ENCODE measurements around the gene PDE4D. TPM values are rescaled to one million over a fixed set of nuclear protein-coding genes. Genes with fewer than 3 reads are reported as not detected.

Gene PDE4D
- total RNA-seq, 1 donor from 2014 or later: 47.7 TPM

DNA sequence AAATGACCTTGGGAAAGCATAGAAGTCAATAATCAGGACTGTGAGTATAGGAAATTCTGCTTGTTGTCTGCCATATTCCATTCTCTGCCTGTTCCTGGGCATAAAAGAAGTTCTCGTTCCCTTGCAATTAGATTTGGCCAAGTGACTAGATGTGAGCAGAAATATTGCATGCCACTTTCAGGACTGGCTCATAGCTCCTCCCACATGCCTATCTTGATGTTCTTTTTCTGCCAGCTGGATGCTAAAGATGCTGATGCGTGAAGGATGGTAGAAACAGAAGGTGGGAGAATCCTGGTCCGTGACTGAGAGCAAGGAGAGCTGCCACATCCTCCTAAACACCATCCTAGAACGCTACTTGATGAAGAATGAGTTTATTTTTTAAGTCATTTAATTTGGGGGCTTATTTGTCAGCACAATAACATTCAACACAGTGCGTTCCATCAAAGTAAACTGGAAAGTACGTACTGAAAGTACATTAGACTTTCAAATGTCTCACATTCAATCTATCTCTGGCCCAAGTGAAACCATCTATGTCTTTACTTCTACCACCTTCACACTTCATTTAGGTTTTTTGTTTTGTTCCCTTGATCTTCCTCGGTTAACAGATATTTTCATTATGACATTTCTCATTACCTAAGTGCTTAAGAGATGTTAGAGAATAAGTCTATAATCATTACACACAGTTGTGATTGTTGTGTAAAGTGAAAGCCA, 662.1 kb downstream of the PDE4D start:
- H3K4me1 Mint-ChIP-seq: no peaks in the 10 kb centered on the region
- peaks cover 45% of the 10 kb centered on the region for H3K27me3 Mint-ChIP-seq
- no peaks in the 10 kb centered on the region for H3K36me3 Mint-ChIP-seq (ENCODE audit: low read depth)
- H3K27ac Mint-ChIP-seq: no peak overlapping the region
- no peaks in the 10 kb centered on the region for H3K9me3 Mint-ChIP-seq
- H3K4me3 Mint-ChIP-seq: no peak overlapping the region
- intact Hi-C loops (cut with micrococcal nuclease): no loop called here
- no peak for DNase-seq

- Mint-ChIP-seq H3K9me3 (peaks cover 5% of the 10 kb centered on the region), H3K36me3 (ENCODE audit: low read depth) (no peaks in the 10 kb centered on the region), H3K27me3 (peaks cover 21% of the 10 kb centered on the region), H3K27ac (no peak overlapping the region), H3K4me3 (no peak overlapping the region), H3K4me1 (no peaks in the 10 kb centered on the region)
- DNase-seq: no peak
- intact Hi-C loops (cut with micrococcal nuclease): no loop called here
Observed at GRCh38 chr5:59222687-59223511, 670.6 kb downstream of the PDE4D start.

- DNase-seq: no peak
- no peak overlapping the region for H3K27ac Mint-ChIP-seq
- peaks cover 19% of the 10 kb centered on the region for H3K27me3 Mint-ChIP-seq
- H3K9me3 Mint-ChIP-seq: peaks cover 5% of the 10 kb centered on the region
- no peaks in the 10 kb centered on the region for H3K36me3 Mint-ChIP-seq (ENCODE audit: low read depth)
- intact Hi-C loops (cut with micrococcal nuclease): no loop called here
- H3K4me1 Mint-ChIP-seq: no peaks in the 10 kb centered on the region
- H3K4me3 Mint-ChIP-seq: no peak overlapping the region
Observed at GRCh38 chr5:59221769-59222168, 671.8 kb downstream of the PDE4D start.

DNA sequence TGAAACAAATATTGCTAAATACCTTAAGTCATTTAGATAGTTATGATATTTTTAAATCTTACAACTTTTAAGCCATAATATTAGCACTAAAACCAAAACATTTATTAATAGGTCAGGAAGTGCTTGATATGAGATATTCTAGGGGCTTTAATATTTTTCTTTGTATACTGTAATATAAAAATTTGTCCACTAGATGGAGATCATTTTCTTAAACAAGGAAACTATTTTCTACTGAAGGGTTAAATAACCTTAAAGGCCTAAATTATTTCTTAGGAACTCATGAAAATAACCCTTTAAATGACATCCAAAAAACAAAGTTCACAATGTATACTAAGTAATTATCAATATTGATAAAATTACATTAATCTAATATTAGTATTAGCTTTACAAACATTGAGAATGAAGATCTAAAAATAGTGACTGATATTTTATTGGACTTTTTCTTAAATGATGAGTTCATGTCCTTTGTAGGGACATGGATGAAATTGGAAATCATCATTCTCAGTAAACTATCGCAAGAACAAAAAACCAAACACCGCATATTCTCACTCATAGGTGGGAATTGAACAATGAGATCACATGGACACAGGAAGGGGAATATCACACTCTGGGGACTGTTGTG, 675.0 kb downstream of the PDE4D start:
- intact Hi-C loops (cut with micrococcal nuclease): loop anchor here (5.0 kb wide), 1 partner anchor 149 kb away; no protein-coding TSS in a partner anchor

DNA sequence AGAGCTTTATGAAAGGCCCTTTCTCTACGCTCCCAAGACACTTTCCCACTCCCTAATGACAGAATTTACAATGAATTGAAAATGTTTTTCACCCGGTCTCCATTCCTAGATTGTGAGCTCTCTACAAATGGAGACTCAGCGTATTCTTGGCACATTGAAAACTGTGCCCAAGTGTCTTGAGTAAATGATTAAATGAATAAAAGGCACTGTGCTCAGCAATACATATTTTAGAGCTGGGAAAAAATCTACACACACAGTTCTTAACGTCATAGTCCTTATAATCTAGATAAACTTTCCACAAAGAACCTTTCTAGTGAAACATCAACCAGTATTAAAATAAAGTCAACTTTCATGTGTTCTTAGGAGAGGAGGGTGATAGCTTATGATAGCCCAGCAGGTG, 676.7 kb downstream of the PDE4D start:
- peaks cover 38% of the 10 kb centered on the region for H3K27me3 Mint-ChIP-seq
- H3K36me3 Mint-ChIP-seq (ENCODE audit: low read depth): no peaks in the 10 kb centered on the region
- H3K4me1 Mint-ChIP-seq: no peaks in the 10 kb centered on the region
- no peak overlapping the region for H3K4me3 Mint-ChIP-seq
- no peak overlapping the region for H3K27ac Mint-ChIP-seq
- DNase-seq: no peak
- H3K9me3 Mint-ChIP-seq: no peaks in the 10 kb centered on the region
- intact Hi-C loops (cut with micrococcal nuclease): loop anchor here (5.0 kb wide), 1 partner anchor 150 kb away; no protein-coding TSS in a partner anchor

More for the DNA sequence above, 675.0 kb downstream of the PDE4D start:
- no peak overlapping the region for H3K27ac Mint-ChIP-seq
- H3K4me1 Mint-ChIP-seq: no peaks in the 10 kb centered on the region
- no peak overlapping the region for H3K4me3 Mint-ChIP-seq
- H3K36me3 Mint-ChIP-seq (ENCODE audit: low read depth): no peaks in the 10 kb centered on the region
- H3K27me3 Mint-ChIP-seq: peaks cover 28% of the 10 kb centered on the region
- H3K9me3 Mint-ChIP-seq: no peaks in the 10 kb centered on the region
- no peak for DNase-seq

DNA sequence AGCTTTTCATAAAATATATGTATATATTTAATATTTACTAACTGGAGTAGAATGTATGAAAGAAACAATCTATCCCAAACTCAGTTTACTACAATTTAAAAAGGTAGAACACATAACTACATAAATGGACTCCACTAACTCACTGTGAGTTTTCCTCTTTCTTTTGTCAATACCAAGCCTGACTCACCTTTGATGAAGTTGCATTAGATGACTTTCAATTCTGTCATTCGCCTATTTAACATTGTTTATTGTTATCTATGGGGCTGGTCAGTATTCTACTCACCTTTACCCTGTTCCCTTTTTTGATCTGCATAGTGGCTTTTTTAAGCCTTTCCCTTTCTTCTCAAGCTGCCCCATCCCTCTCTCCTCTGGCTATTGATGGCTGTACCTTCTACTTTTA, 680.9 kb downstream of the PDE4D start:
- no peaks in the 10 kb centered on the region for H3K9me3 Mint-ChIP-seq

DNA sequence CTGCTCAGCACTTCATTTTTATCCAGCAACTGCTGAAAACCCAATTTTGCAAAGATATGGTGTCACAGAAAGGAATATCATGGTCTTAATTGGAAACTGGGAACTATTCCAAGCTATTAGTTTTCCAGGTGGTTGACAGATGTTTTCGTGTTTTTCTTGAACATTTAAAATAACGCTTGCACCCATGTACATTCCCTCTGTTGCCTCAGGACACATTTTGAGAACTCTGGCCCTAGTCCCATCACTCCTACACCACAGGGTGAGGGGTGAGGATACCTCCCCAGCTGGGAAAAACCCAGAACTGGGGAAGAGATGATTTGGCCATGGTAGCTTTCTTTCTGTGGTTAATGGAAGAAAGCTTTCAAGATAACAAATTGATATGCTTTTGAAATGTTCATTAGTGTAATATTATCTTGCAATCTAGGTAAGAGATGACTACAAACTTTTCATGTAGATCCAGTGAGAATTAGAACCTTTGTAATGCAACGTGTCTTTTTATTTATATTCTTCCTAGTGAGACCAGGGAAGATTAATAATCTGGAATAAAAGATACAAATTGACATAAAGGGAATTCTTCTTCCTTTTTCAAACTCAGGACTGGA, 683.7 kb downstream of the PDE4D start:
- peaks cover 28% of the 10 kb centered on the region for H3K27me3 Mint-ChIP-seq
- DNase-seq: no peak
- H3K36me3 Mint-ChIP-seq (ENCODE audit: low read depth): no peaks in the 10 kb centered on the region
- no peak overlapping the region for H3K4me3 Mint-ChIP-seq
- intact Hi-C loops (cut with micrococcal nuclease): no loop called here
- H3K4me1 Mint-ChIP-seq: peaks cover 8% of the 10 kb centered on the region
- H3K9me3 Mint-ChIP-seq: no peaks in the 10 kb centered on the region
- no peak overlapping the region for H3K27ac Mint-ChIP-seq

More for the DNA sequence above, 680.9 kb downstream of the PDE4D start:
- H3K4me3 Mint-ChIP-seq: no peak overlapping the region
- DNase-seq: no peak
- peaks cover 39% of the 10 kb centered on the region for H3K27me3 Mint-ChIP-seq
- no peak overlapping the region for H3K27ac Mint-ChIP-seq
- no peaks in the 10 kb centered on the region for H3K4me1 Mint-ChIP-seq
- intact Hi-C loops (cut with micrococcal nuclease): no loop called here
- no peaks in the 10 kb centered on the region for H3K36me3 Mint-ChIP-seq (ENCODE audit: low read depth)

- Mint-ChIP-seq H3K4me3 (no peak overlapping the region), H3K4me1 (peaks cover 8% of the 10 kb centered on the region), H3K27me3 (peaks cover 20% of the 10 kb centered on the region), H3K36me3 (ENCODE audit: low read depth) (no peaks in the 10 kb centered on the region), H3K9me3 (no peaks in the 10 kb centered on the region), H3K27ac (no peak overlapping the region)
- DNase-seq: no peak
- intact Hi-C loops (cut with micrococcal nuclease): no loop called here
Observed at GRCh38 chr5:59208474-59208873, 685.1 kb downstream of the PDE4D start.

GRCh38 chr5:59207401-59207800, 686.1 kb downstream of the PDE4D start:
- H3K36me3 Mint-ChIP-seq (ENCODE audit: low read depth): no peaks in the 10 kb centered on the region
- H3K27ac Mint-ChIP-seq: no peak overlapping the region
- no peaks in the 10 kb centered on the region for H3K9me3 Mint-ChIP-seq

GRCh38 chr5:59206132-59206581, 687.4 kb downstream of the PDE4D start:
- intact Hi-C loops (cut with micrococcal nuclease): no loop called here
- H3K27me3 Mint-ChIP-seq: peaks cover 14% of the 10 kb centered on the region
- H3K36me3 Mint-ChIP-seq (ENCODE audit: low read depth): no peaks in the 10 kb centered on the region
- DNase-seq: no peak
- H3K4me1 Mint-ChIP-seq: peaks cover 8% of the 10 kb centered on the region
- no peak overlapping the region for H3K27ac Mint-ChIP-seq
- H3K9me3 Mint-ChIP-seq: no peaks in the 10 kb centered on the region
- H3K4me3 Mint-ChIP-seq: no peak overlapping the region

More at GRCh38 chr5:59207401-59207800, 686.1 kb downstream of the PDE4D start:
- intact Hi-C loops (cut with micrococcal nuclease): no loop called here
- no peak for DNase-seq
- peaks cover 14% of the 10 kb centered on the region for H3K27me3 Mint-ChIP-seq
- H3K4me3 Mint-ChIP-seq: no peak overlapping the region
- H3K4me1 Mint-ChIP-seq: peaks cover 8% of the 10 kb centered on the region

DNA sequence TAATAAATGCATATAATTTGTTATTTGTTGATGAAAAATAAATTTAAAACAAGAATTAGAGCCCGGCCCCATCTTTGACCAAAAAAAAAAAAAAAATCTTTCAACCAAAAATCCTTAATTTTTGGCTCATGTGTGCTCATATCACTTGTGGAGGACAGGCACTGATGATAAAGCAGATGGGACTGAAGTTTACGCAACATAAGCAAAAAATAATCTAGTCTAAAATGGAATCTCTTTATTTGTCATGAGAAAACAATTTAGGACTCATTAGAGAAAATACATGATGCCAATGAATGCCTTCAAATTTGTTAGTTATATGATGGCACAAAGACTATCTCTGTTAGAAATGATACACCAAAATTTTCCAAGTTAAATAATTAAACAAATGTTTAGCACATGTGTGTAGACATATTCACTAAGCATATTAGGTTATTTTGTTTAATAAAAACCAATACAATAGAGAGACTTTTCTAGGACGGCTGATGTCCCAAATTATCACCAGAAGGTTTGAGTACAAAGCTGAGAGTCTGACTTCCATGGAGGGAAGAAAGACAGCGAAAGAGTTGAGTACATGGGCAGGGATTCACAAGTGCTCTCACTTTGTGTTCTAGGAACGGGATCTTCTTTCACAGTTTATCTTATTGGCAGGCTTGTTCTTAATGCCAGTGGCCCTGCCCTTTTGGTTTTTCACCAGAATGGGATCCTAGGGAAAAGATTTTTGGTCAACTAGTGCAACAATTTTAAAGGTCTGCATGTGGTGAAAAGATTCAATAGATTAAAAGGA, 689.2 kb downstream of the PDE4D start:
- DNase-seq: no peak
- intact Hi-C loops (cut with micrococcal nuclease): no loop called here
- Mint-ChIP-seq H3K27me3 (peaks cover 10% of the 10 kb centered on the region), H3K4me3 (no peak overlapping the region), H3K4me1 (peaks cover 8% of the 10 kb centered on the region), H3K9me3 (no peaks in the 10 kb centered on the region), H3K27ac (no peak overlapping the region), H3K36me3 (ENCODE audit: low read depth) (no peaks in the 10 kb centered on the region)

DNA sequence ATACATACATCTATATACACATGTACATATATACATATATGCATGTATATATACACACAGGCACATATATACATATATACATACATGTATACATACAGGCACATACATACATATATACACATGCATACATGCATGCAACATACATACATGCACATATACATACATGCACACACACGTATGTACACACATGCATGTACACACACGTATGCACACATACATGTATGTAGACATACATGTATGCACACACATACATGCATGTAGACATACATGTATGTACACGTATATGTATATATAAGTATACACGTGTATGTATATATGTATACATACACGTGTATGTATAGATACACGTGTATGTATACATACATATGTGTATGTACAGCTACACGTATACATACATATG, 693.7 kb downstream of the PDE4D start:
- Mint-ChIP-seq H3K4me1 (peaks cover 3% of the 10 kb centered on the region), H3K9me3 (no peaks in the 10 kb centered on the region), H3K4me3 (no peak overlapping the region), H3K36me3 (ENCODE audit: low read depth) (no peaks in the 10 kb centered on the region), H3K27ac (no peak overlapping the region), H3K27me3 (peaks cover 16% of the 10 kb centered on the region)
- DNase-seq: no peak
- intact Hi-C loops (cut with micrococcal nuclease): no loop called here

GRCh38 chr5:59198832-59199231, 694.7 kb downstream of the PDE4D start:
- Mint-ChIP-seq H3K36me3 (ENCODE audit: low read depth) (no peaks in the 10 kb centered on the region), H3K4me1 (peaks cover 3% of the 10 kb centered on the region), H3K27ac (no peak overlapping the region), H3K4me3 (no peak overlapping the region), H3K27me3 (peaks cover 22% of the 10 kb centered on the region), H3K9me3 (no peaks in the 10 kb centered on the region)
- intact Hi-C loops (cut with micrococcal nuclease): no loop called here
- DNase-seq: no peak

All from activated CD4-positive, alpha-beta T cell treated with anti-CD3 and anti-CD28 coated beads, Interleukin-2, amount 10 ng/mL, durations not matched to agents 24 days and 14 days (primary cell).